Measurements from ENCODE around the gene ARHGEF16. TPM values are rescaled to one million over a fixed set of nuclear protein-coding genes. Genes with fewer than 3 reads are reported as not detected.

Gene ARHGEF16
- total RNA-seq, 4 donors from 2014 or later: 0.17 to 19.6 (median 2.0) TPM

DNA sequence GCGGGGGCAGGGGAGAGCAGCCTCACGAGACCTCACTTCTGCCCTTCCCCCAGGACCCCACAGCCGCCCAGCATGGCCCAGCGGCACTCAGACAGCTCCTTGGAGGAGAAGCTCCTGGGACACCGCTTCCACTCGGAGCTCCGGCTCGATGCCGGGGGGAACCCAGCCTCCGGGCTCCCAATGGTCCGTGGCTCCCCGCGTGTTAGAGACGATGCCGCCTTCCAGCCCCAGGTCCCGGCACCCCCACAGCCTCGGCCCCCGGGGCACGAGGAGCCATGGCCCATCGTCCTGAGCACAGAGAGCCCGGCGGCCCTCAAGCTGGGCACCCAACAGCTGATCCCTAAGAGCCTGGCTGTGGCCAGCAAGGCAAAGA, 8.5 kb downstream of the ARHGEF16 start:
- TF ChIP-seq, protein P1, sequence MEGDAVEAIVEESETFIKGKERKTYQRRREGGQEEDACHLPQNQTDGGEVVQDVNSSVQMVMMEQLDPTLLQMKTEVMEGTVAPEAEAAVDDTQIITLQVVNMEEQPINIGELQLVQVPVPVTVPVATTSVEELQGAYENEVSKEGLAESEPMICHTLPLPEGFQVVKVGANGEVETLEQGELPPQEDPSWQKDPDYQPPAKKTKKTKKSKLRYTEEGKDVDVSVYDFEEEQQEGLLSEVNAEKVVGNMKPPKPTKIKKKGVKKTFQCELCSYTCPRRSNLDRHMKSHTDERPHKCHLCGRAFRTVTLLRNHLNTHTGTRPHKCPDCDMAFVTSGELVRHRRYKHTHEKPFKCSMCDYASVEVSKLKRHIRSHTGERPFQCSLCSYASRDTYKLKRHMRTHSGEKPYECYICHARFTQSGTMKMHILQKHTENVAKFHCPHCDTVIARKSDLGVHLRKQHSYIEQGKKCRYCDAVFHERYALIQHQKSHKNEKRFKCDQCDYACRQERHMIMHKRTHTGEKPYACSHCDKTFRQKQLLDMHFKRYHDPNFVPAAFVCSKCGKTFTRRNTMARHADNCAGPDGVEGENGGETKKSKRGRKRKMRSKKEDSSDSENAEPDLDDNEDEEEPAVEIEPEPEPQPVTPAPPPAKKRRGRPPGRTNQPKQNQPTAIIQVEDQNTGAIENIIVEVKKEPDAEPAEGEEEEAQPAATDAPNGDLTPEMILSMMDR (IDR thresholded peaks at IDR 0.05; ENCODE audit: low read depth): no peak

DNA sequence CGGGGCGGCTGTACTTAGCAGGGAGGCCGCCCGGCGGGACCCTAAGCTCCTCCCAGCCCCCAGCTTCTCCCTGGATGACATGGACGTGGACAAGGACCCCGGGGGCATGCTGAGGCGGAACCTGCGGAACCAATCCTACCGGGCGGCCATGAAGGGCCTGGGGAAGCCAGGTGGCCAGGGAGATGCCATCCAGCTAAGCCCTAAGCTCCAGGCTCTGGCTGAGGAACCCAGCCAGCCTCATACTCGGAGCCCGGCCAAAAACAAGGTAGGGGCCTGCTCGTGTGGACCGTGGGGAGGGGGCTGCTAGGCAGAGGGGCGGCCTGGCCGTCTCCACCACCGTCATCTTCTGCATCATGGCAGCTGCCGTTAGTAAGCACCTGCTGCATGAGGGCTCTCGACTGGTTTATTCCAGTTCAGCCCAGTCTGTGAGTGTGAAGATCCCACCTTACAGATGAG, 9.0 kb downstream of the ARHGEF16 start:
- TF ChIP-seq, protein P1 (IDR thresholded peaks at IDR 0.05; ENCODE audit: low read depth): no peak

DNA sequence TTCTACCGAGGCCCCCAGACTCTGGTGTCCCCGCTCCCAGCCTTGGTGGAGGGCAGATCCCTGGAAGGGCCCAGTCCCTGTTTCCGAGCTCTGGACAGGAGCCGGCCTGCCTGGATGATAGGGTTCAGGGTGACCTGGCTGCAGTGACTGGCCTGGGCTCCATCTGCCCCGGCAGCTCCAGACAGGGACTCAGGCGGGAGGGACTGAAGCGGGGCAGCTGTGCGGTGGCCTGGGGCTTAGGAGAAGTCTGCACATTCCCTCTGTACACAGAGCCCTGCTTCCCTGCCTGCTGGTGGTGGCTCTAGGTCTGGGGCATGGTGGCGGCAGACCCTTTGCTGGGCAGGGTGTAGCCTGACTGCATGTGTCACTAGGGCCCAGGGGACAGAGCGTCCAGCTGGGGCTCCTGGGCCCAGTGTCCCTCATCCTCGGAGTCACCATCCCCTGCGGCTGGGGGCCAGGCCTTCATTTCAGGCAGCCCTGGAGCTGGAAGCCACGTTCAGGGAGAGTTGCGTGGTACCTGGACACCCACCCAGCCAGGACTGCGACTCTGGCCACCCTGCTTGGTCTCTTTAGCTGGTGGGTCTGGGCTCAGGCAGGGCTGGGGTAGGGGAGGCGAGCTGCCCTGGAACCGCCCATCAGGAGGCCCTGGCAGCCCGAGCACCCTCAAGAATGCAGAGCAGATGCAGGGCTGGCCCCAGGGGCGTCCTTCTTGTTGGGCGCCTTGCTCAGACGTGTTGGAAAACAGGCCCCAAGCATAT, 9.6 kb downstream of the ARHGEF16 start:
- TF ChIP-seq, protein P1 (IDR thresholded peaks at IDR 0.05; ENCODE audit: low read depth): no peak

DNA sequence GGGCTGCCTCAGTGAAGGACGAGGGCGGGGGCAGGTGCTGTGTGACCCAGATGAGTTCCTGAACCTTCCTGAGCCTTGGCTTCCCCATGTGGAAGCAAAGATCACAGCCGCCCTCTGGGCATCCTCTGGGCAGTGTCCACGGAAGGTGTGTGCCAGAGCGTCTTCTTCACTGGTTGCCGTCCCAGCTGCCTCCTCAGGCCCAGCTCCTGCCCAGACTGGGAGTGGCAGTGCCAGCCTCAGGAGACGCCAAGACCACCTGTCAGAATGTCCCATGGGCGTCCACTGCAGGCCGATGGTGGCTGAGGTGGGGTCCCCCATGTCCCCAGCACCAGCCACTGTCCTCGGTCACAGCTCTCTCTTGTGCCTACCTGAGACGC, 10.2 kb downstream of the ARHGEF16 start:
- TF ChIP-seq, protein P1 (IDR thresholded peaks at IDR 0.05; ENCODE audit: low read depth): no peak

DNA sequence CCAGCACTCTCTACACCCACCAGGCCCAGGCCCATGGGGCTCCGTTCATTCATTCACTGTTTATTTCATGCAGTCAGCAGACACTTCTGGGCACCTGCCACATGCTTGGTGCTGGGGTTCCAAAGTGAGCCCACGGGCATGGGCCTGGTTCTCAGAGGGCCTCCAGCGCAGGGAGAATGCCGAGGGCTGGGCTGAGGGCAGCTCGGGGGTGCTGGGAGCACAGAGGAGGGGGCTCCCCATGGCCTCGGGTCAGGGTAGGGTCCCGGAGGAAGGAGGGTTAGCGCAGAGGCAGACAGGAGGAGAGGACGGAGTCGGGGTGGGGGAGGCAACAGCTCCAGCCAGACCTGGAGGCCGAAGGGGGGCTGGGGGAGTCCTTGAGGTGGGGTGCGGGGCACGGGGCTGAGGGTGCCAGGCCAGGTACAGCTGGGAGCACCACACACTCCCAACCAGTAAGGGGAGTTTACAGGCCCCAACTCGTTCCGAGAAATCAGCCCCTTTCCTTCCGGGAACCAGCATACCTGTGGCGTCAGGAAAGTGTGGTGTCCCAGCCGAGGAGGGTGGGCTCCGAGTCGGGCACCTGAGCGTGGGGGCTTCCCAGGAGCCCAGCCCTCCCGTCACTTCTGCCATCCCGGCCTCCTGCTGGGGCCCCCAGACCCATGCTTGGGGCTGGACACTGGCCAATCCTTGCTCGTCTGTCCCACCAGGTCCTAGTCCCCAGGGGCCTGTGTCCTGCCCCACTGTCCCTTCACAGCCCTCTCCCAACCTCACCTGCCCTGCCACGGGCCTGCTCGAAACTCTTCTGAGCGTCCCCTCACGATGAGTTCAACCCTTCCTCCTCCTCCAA, 10.8 kb downstream of the ARHGEF16 start:
- TF ChIP-seq, protein P1 (IDR thresholded peaks at IDR 0.05; ENCODE audit: low read depth): no peak

DNA sequence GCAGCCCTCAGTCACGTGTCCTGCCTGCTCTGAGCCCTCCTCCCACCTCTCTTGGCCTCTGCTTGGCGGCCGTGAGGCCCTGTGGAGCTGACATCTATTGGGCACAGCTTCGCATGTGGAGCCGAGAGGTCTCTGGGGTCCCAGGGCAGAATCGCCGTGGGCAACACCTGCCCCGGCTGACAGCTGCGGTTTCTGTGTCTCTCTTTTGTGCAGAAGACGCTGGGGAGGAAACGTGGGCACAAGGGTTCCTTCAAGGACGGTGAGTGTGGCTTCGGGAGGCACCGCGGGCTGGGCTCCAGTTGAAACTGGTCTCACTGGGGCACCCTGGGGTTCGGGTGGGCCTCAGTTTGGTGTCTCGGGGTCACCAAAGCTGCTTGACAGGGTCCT, 11.5 kb downstream of the ARHGEF16 start:
- TF ChIP-seq, protein P1 (IDR thresholded peaks at IDR 0.05; ENCODE audit: low read depth): no peak

DNA sequence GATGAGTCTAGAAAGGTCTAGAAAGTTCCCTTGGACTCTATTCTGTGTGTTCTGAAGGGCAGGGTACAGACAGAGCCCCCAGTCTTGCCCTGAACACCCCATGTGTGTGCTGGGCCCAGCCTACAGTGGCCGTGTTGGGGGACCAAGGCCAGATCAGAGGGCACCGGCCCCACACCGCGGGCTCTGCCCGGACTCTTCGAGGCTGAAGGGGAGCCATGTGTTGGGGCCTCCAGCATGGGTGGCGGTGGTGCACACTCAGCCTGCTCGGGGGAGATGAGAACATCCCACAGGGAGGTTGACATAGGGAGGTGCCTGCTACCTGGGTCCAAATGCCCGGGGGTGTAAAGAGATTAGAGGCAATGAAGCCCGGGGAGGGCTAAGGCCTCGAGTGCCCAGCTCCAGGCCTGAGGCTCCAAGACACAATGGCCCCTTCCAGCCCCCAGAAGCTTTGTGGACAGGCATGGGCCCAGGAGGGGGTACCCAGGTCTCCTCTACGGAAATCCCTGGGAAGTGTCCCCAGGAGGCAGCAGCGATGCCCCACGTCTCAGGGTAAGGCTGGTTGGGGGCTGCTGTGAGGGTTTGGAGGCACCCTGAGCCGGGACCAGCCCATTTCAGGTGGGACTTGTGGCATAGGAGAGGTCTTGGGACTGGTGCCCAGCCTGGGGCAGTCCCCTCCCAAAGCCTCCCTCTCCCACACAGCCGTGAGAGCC, 12.1 kb downstream of the ARHGEF16 start:
- TF ChIP-seq, protein P1 (IDR thresholded peaks at IDR 0.05; ENCODE audit: low read depth): no peak

All from subcutaneous adipose tissue (tissue), 4 donors.